OCI-LY3 (cell line): Measurements from ENCODE around the gene SMDT1.

Source experiments
- CTCF ChIP-seq: fragments of 200-600, 300-600 bp; sonication (generic); IDR thresholded peaks from 2 replicates; pipeline ENCODE4 v1.5.1; 2014; ENCODE audit warnings: antibody characterized with exemption, low read length, low read depth
- EZH2phosphoT487 ChIP-seq: fragments of 200-600 bp; shearing (Covaris generic); IDR thresholded peaks from 2 replicates; pipeline ENCODE4 v1.6.1; 2018; ENCODE audit warnings: antibody characterized with exemption, mixed run types, low read depth

DNA sequence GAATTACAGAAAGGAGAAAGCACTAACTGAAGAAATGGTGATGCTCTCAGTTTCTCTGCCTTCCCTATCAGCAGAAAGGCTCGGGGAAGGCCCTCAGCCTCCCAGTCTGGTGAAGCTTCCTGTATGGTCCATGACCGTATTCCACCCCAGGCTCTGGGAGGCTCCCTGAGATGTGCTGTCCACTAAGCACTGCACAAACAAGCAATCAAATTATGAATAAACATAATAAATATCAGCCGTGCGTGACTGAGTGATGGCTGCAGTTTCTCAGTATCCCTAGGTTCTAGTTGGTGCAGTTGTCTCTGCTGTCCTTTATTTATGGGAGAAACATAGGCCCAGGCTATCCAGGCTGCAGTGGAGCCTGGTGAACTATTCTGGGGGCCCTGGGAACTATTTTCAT is 3.6 kb downstream of the SMDT1 start:
- no peak for TF ChIP-seq CTCF
- TF ChIP-seq EZH2phosphoT487: no peak
